Chondrocyte (in vitro differentiated cells): ENCODE data around the gene COL18A1. TPM values are rescaled to one million over a fixed set of nuclear protein-coding genes. Genes with fewer than 3 reads are reported as not detected.

Experiments
- DNase-seq: peaks from one replicate; pipeline ENCODE4 v3.0.0; 2021; ENCODE audit warnings: mixed read lengths, low spot score
- H3K27ac Mint-ChIP-seq: one replicate; pipeline ENCODE4 v1.8.0; 2021; ENCODE audit warnings: mild to moderate bottlenecking, moderate library complexity, mixed read lengths; ENCODE audit not compliant: unreplicated experiment
- H3K27me3 Mint-ChIP-seq: 2 replicates; pipeline ENCODE4 v1.8.0; 2021; ENCODE audit warnings: low read depth, mixed read lengths
- H3K36me3 Mint-ChIP-seq: 2 replicates; pipeline ENCODE4 v1.8.0; 2021; ENCODE audit warnings: low read depth, mixed read lengths
- H3K4me1 Mint-ChIP-seq: 2 replicates; pipeline ENCODE4 v1.8.0; 2021; ENCODE audit warnings: low read depth, mild to moderate bottlenecking, mixed read lengths
- H3K4me3 Mint-ChIP-seq: one replicate; pipeline ENCODE4 v1.8.0; 2021; ENCODE audit warnings: mild to moderate bottlenecking, moderate library complexity, mixed read lengths; ENCODE audit not compliant: unreplicated experiment
- H3K9me3 Mint-ChIP-seq: 2 replicates; pipeline ENCODE4 v1.8.0; 2021; ENCODE audit warnings: low read depth, mixed read lengths
- CTCF ChIP-seq: fragments of 200-600 bp; sonication (generic); IDR thresholded peaks from 2 replicates; pipeline ENCODE4 v1.5.0; 2021; ENCODE audit warnings: antibody characterized with exemption, mild to moderate bottlenecking, moderate library complexity
- total RNA-seq: library from RNA; stranded (reverse); gene quantifications from 3 replicates; pipeline ENCODE4 v1.2.1, GENCODE V29; 2021

COL18A1 gene
- total RNA-seq, 1 donor from 2014 or later = 616 TPM

- H3K4me3 Mint-ChIP-seq = no peak overlapping the region
- DNase-seq = peak; percentile 58
- H3K27me3 Mint-ChIP-seq = no peaks in the 10 kb centered on the region
- no peak overlapping the region for H3K27ac Mint-ChIP-seq
- peaks cover 52% of the 10 kb centered on the region for H3K4me1 Mint-ChIP-seq
- no peak for TF ChIP-seq CTCF
- peaks cover 1% of the 10 kb centered on the region for H3K36me3 Mint-ChIP-seq
- no peaks in the 10 kb centered on the region for H3K9me3 Mint-ChIP-seq
Observed at GRCh38 chr21:45413922-45414321, 9.0 kb downstream of the COL18A1 start.

GRCh38 chr21:45414396-45415187 is 9.6 kb downstream of the COL18A1 start:
- no peak for TF ChIP-seq CTCF
- DNase-seq = peak; percentile 76
- peak overlapping the region; percentile 12 for H3K27ac Mint-ChIP-seq
- no peaks in the 10 kb centered on the region for H3K27me3 Mint-ChIP-seq
- H3K4me3 Mint-ChIP-seq = no peak overlapping the region
- peaks cover 49% of the 10 kb centered on the region for H3K4me1 Mint-ChIP-seq
- H3K9me3 Mint-ChIP-seq = no peaks in the 10 kb centered on the region
- H3K36me3 Mint-ChIP-seq = peaks cover 1% of the 10 kb centered on the region

- DNase-seq = peak; percentile 91
- peaks cover 1% of the 10 kb centered on the region for H3K36me3 Mint-ChIP-seq
- no peaks in the 10 kb centered on the region for H3K9me3 Mint-ChIP-seq
- no peak for TF ChIP-seq CTCF
- H3K27me3 Mint-ChIP-seq = no peaks in the 10 kb centered on the region
- no peak overlapping the region for H3K4me3 Mint-ChIP-seq
- H3K27ac Mint-ChIP-seq = no peak overlapping the region
- H3K4me1 Mint-ChIP-seq = peaks cover 48% of the 10 kb centered on the region
Observed at GRCh38 chr21:45415188-45415942, 10.4 kb downstream of the COL18A1 start.

- H3K9me3 Mint-ChIP-seq = no peaks in the 10 kb centered on the region
- H3K27ac Mint-ChIP-seq = peak overlapping the region; percentile 49
- peaks cover 49% of the 10 kb centered on the region for H3K4me1 Mint-ChIP-seq
- no peak for TF ChIP-seq CTCF
- no peaks in the 10 kb centered on the region for H3K27me3 Mint-ChIP-seq
- no peak overlapping the region for H3K4me3 Mint-ChIP-seq
- peak; percentile 58 for DNase-seq
- peaks cover 1% of the 10 kb centered on the region for H3K36me3 Mint-ChIP-seq
Observed at GRCh38 chr21:45415943-45416611, 11.1 kb downstream of the COL18A1 start.

GRCh38 chr21:45416620-45417019 is 11.7 kb downstream of the COL18A1 start:
- Mint-ChIP-seq H3K4me3 (no peak overlapping the region), H3K9me3 (no peaks in the 10 kb centered on the region), H3K4me1 (peaks cover 53% of the 10 kb centered on the region), H3K27ac (peak overlapping the region; percentile 49), H3K36me3 (peaks cover 1% of the 10 kb centered on the region), H3K27me3 (no peaks in the 10 kb centered on the region)
- TF ChIP-seq CTCF = no peak
- DNase-seq = no peak
